SK-N-SH treated with all-trans-retinoic acid at 6 μM for 48 hours (cell line): ENCODE data around the gene GPHN.
A peak's percentile ranks its signal among the peaks of the same experiment; 100 is the strongest.
"Not testable (repeated sequence)": the region's sequence is repeated elsewhere in the genome, so short reads cannot be mapped to it uniquely, and the experiment has no call there.

ENCODE experiments used
- ATAC-seq: fragments of 200-7000 bp; cut with Tn5 transposase; 3 replicates; pipeline ENCODE4 v1.9.1; 2020; ENCODE audit warnings: mild to moderate bottlenecking, moderate library complexity
- ARNTL ChIP-seq: fragments of 450-650 bp; formaldehyde crosslinking; IDR thresholded peaks from 2 replicates; pipeline ENCODE4 v1.5.0; 2020; ENCODE audit warnings: low read depth, mild to moderate bottlenecking, moderate library complexity, borderline replicate concordance
- BACH2 ChIP-seq: fragments of 250-450 bp; sonication (Bioruptor Pico); IDR thresholded peaks from 2 replicates; pipeline ENCODE4 v1.9.0; 2021; ENCODE audit warnings: mild to moderate bottlenecking, borderline replicate concordance
- CSDC2 ChIP-seq: fragments of 250-450 bp; sonication (Bioruptor Pico); IDR thresholded peaks from 2 replicates; pipeline ENCODE4 v1.5.0; 2020; ENCODE audit warnings: mild to moderate bottlenecking, moderate library complexity
- ESRRG ChIP-seq: fragments of 250-450 bp; sonication (Bioruptor Pico); IDR thresholded peaks from 2 replicates; pipeline ENCODE4 v1.6.1; 2021; ENCODE audit warnings: mild to moderate bottlenecking
- GLIS3 ChIP-seq: fragments of 250-450 bp; sonication (Bioruptor Pico); IDR thresholded peaks from 2 replicates; pipeline ENCODE4 v1.5.0; 2020; ENCODE audit warnings: mild to moderate bottlenecking, moderate library complexity
- ISL1 ChIP-seq: fragments of 250-450 bp; sonication (Bioruptor Pico); IDR thresholded peaks from 2 replicates; pipeline ENCODE4 v2.1.2; 2022; ENCODE audit warnings: mild to moderate bottlenecking, moderate library complexity
- OSR1 ChIP-seq: fragments of 250-450 bp; sonication (Bioruptor Pico); IDR thresholded peaks from 2 replicates; pipeline ENCODE4 v1.8.0; 2022; ENCODE audit warnings: moderate library complexity, mild to moderate bottlenecking, inconsistent platforms
- PPARA ChIP-seq: fragments of 250-450 bp; sonication (Bioruptor Pico); IDR thresholded peaks from 2 replicates; pipeline ENCODE4 v1.5.0; 2020; ENCODE audit warnings: mild to moderate bottlenecking, borderline replicate concordance
- RARB ChIP-seq: fragments of 250-450 bp; sonication (Bioruptor Pico); IDR thresholded peaks from 2 replicates; pipeline ENCODE4 v1.8.0; 2021; ENCODE audit warnings: mild to moderate bottlenecking, moderate library complexity
- SNAI2 ChIP-seq: fragments of 250-450 bp; sonication (Bioruptor Pico); IDR thresholded peaks from 2 replicates; pipeline ENCODE4 v1.5.0; 2020; ENCODE audit warnings: mild to moderate bottlenecking, moderate library complexity
- TCF4 ChIP-seq: fragments of 250-450 bp; sonication (Bioruptor Pico); IDR thresholded peaks from 2 replicates; pipeline ENCODE4 v1.8.0; 2021; ENCODE audit warnings: mild to moderate bottlenecking, moderate library complexity, borderline replicate concordance
- TOX ChIP-seq: fragments of 250-450 bp; sonication (Bioruptor Pico); IDR thresholded peaks from 2 replicates; pipeline ENCODE4 v1.8.0; 2021; ENCODE audit warnings: mild to moderate bottlenecking, moderate library complexity, borderline replicate concordance
- ZC3H10 ChIP-seq: fragments of 250-450 bp; sonication (Bioruptor Pico); IDR thresholded peaks from 2 replicates; pipeline ENCODE4 v1.5.1; 2021; ENCODE audit warnings: mild to moderate bottlenecking, moderate library complexity
- ZFP3 ChIP-seq: fragments of 250-450 bp; sonication (Bioruptor Pico); IDR thresholded peaks from 2 replicates; pipeline ENCODE4 v1.5.0; 2020; ENCODE audit warnings: mild to moderate bottlenecking, moderate library complexity
- ZFP30 ChIP-seq: fragments of 450-650 bp; formaldehyde crosslinking; IDR thresholded peaks from 2 replicates; pipeline ENCODE4 v1.5.0; 2022; ENCODE audit warnings: mild to moderate bottlenecking, moderate library complexity
- ZNF565 ChIP-seq: fragments of 450-650 bp; formaldehyde crosslinking; conservative IDR thresholded peaks from 2 replicates; pipeline ENCODE4 v1.5.0; 2020; ENCODE audit warnings: low read depth, mild to moderate bottlenecking, moderate library complexity
- ZNF70 ChIP-seq: fragments of 450-650 bp; formaldehyde crosslinking; IDR thresholded peaks from 2 replicates; pipeline ENCODE4 v1.5.0; 2020; ENCODE audit warnings: mild to moderate bottlenecking, moderate library complexity
- ZNF8 ChIP-seq: fragments of 450-650 bp; formaldehyde crosslinking; IDR thresholded peaks from 2 replicates; pipeline ENCODE4 v1.5.0; 2020; ENCODE audit warnings: mild to moderate bottlenecking, moderate library complexity
- TF ChIP-seq, protein P1 (sequence below): fragments of 250-450 bp; sonication (Bioruptor Pico); IDR thresholded peaks from 2 replicates; pipeline ENCODE4 v1.5.1; 2021; ENCODE audit warnings: mild to moderate bottlenecking, moderate library complexity
- TF ChIP-seq, protein P2 (sequence below): fragments of 250-450 bp; sonication (Bioruptor Pico); IDR thresholded peaks from 2 replicates; pipeline ENCODE4 v1.8.0; 2021; ENCODE audit warnings: low read depth, mild to moderate bottlenecking, moderate library complexity, borderline replicate concordance
- TF ChIP-seq, protein P3 (sequence below): fragments of 250-450 bp; sonication (Bioruptor Pico); IDR thresholded peaks from 2 replicates; pipeline ENCODE4 v1.5.0; 2020; ENCODE audit warnings: mild to moderate bottlenecking, moderate library complexity
- TF ChIP-seq, protein P4 (sequence below): fragments of 250-450 bp; sonication (Bioruptor Pico); IDR thresholded peaks from 2 replicates; pipeline ENCODE4 v1.8.0; 2020; ENCODE audit warnings: mild to moderate bottlenecking, moderate library complexity, borderline replicate concordance
- TF ChIP-seq, protein P5 (sequence below): fragments of 250-450 bp; sonication (Bioruptor Pico); IDR thresholded peaks from 2 replicates; pipeline ENCODE4 v1.5.1; 2020; ENCODE audit warnings: low read depth, mild to moderate bottlenecking, moderate library complexity

Gene GPHN

DNA sequence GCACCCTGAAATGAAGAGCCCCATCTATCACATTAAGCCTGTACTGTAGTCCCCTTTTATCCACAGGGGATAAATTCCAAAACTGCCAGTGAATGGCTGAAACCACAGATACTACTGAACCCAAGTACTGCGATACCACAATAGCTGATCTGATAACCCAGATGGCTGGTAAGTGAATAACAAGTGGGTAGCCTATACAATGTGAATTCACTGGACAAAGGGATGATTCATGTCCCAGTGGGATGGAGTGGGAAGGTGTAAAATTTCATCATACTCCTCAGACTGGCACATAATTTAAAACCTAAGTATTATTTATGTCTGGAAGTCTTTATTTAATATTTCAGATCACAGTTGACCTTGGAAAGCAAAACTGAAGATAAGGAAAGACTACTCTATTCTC is 201.3 kb downstream of the GPHN start:
- peak; percentile 52 for ATAC-seq
- TF ChIP-seq ISL1 (peak; percentile 72), ZNF565 (CRISPR knock-in tag) (no peak), TCF4 (no peak), GLIS3 (CRISPR knock-in tag) (no peak), ESRRG (CRISPR knock-in tag) (no peak)

DNA sequence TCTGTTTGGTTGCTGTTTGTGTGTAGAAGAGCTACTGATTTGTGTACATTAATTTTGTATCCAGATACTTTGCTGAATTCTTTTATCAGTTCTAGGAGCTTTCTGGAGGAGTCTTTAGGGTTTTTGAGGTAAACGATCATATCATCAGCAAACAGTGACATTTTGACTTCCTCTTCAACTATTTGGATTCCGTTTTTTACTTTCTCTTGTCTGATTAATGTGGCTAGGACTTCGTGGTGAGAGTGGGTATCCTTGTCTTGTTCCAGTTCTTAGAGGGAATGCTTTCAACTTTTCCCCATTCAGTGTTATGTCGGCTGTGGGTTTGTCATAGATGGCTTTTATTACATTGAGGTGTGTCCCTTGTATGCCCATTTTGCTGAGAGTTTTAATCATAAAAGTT is 206.3 kb downstream of the GPHN start:
- ATAC-seq = not testable (repeated sequence)

DNA sequence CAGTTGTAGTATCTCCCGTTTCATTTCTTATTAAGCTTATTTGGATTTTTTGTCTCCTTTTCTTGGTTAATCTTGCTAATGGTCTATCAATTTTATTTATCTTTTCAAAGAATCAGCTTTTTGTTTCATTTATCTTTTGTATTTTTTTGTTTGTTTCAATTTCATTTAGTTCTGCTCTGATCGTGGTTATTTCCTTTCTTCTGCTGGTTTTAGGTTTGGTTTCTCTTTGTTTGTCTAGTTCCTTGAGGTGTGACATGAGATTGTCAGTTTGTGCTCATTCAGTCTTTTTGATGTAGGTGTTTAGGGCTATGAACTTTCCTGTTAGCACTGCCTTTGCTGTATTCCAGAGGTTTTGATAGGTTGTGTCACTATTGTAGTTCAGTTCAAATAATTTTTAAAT is 207.4 kb downstream of the GPHN start:
- not testable (repeated sequence) for ATAC-seq

DNA sequence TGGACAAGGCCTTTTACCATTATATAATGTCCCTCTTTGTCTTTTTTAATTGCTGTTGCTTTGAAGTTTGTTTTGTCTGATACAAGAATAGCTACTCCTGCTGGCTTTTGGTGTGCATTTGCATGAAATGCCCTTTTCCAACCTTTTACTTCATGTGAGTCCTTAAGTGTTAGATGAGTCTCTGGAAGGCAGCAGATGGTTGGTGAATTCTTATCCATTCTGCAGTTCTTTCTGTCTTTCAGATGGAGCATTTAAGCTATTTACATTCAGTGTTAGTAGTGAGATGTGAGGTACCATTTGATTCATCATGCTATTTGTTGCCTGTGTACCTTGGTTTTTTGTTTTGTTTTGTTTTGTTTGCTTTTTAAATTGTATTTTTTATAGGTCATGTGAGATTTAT is 208.3 kb downstream of the GPHN start:
- TF ChIP-seq SNAI2 (no peak), CSDC2 (CRISPR knock-in tag) (no peak), ESRRG (CRISPR knock-in tag) (no peak), ZFP30 (CRISPR knock-in tag) (no peak), ZC3H10 (CRISPR knock-in tag) (no peak), BACH2 (CRISPR knock-in tag) (no peak), ZNF70 (CRISPR knock-in tag) (no peak), ARNTL (CRISPR knock-in tag) (no peak), ZFP3 (CRISPR knock-in tag) (no peak), ZNF565 (CRISPR knock-in tag) (no peak), OSR1 (no peak), GLIS3 (CRISPR knock-in tag) (no peak), RARB (CRISPR knock-in tag) (no peak), ZNF8 (CRISPR knock-in tag) (no peak), TCF4 (no peak), PPARA (CRISPR knock-in tag) (no peak)
- TF ChIP-seq, protein P1, sequence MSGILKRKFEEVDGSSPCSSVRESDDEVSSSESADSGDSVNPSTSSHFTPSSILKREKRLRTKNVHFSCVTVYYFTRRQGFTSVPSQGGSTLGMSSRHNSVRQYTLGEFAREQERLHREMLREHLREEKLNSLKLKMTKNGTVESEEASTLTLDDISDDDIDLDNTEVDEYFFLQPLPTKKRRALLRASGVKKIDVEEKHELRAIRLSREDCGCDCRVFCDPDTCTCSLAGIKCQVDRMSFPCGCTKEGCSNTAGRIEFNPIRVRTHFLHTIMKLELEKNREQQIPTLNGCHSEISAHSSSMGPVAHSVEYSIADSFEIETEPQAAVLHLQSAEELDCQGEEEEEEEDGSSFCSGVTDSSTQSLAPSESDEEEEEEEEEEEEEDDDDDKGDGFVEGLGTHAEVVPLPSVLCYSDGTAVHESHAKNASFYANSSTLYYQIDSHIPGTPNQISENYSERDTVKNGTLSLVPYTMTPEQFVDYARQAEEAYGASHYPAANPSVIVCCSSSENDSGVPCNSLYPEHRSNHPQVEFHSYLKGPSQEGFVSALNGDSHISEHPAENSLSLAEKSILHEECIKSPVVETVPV = no peak
- TF ChIP-seq, protein P2, sequence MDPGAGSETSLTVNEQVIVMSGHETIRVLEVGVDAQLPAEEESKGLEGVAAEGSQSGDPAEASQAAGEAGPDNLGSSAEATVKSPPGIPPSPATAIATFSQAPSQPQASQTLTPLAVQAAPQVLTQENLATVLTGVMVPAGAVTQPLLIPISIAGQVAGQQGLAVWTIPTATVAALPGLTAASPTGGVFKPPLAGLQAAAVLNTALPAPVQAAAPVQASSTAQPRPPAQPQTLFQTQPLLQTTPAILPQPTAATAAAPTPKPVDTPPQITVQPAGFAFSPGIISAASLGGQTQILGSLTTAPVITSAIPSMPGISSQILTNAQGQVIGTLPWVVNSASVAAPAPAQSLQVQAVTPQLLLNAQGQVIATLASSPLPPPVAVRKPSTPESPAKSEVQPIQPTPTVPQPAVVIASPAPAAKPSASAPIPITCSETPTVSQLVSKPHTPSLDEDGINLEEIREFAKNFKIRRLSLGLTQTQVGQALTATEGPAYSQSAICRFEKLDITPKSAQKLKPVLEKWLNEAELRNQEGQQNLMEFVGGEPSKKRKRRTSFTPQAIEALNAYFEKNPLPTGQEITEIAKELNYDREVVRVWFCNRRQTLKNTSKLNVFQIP (CRISPR knock-in tag) = no peak
- no peak for ATAC-seq

DNA sequence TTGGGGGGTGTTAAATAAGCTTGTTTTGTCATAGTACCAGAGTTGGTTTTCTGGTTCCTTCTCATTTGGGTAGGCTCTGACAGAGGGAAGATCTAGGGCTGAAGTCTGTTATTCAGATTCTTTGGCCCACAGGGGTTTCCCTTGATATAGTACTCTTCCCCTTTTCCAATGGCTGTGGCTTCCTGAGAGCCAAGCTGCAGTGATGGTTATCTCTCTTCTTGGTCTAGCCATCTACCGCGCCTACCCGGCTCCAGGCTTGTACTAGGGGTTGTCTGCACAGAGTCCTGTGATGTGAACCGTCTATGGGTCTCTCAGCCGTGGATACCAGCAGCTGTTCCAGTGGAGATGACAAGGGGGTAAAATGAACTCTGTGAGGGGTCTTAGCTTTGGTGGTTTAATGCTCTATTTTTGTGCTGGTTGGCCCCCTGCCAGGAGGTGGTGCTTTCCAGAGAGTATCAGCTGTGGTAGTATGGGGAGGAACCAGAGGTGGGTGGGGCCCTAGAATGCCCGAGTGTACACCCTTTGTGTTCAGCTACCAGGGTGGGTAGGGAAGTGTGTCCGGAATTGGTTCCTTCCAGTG is 209.7 kb downstream of the GPHN start:
- ATAC-seq = no peak
- TF ChIP-seq ARNTL (CRISPR knock-in tag) = no peak
- TF ChIP-seq, protein P3, sequence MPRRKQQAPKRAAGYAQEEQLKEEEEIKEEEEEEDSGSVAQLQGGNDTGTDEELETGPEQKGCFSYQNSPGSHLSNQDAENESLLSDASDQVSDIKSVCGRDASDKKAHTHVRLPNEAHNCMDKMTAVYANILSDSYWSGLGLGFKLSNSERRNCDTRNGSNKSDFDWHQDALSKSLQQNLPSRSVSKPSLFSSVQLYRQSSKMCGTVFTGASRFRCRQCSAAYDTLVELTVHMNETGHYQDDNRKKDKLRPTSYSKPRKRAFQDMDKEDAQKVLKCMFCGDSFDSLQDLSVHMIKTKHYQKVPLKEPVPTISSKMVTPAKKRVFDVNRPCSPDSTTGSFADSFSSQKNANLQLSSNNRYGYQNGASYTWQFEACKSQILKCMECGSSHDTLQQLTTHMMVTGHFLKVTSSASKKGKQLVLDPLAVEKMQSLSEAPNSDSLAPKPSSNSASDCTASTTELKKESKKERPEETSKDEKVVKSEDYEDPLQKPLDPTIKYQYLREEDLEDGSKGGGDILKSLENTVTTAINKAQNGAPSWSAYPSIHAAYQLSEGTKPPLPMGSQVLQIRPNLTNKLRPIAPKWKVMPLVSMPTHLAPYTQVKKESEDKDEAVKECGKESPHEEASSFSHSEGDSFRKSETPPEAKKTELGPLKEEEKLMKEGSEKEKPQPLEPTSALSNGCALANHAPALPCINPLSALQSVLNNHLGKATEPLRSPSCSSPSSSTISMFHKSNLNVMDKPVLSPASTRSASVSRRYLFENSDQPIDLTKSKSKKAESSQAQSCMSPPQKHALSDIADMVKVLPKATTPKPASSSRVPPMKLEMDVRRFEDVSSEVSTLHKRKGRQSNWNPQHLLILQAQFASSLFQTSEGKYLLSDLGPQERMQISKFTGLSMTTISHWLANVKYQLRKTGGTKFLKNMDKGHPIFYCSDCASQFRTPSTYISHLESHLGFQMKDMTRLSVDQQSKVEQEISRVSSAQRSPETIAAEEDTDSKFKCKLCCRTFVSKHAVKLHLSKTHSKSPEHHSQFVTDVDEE (CRISPR knock-in tag) = no peak
- TF ChIP-seq ZNF70 (CRISPR knock-in tag) = no peak
- no peak for TF ChIP-seq CSDC2 (CRISPR knock-in tag)
- TF ChIP-seq TOX (CRISPR knock-in tag) = no peak
- TF ChIP-seq ZFP30 (CRISPR knock-in tag) = no peak
- TF ChIP-seq ZC3H10 (CRISPR knock-in tag) = no peak
- TF ChIP-seq ISL1 = no peak
- no peak for TF ChIP-seq BACH2 (CRISPR knock-in tag)
- TF ChIP-seq PPARA (CRISPR knock-in tag) = no peak
- no peak for TF ChIP-seq RARB (CRISPR knock-in tag)
- TF ChIP-seq, protein P4, sequence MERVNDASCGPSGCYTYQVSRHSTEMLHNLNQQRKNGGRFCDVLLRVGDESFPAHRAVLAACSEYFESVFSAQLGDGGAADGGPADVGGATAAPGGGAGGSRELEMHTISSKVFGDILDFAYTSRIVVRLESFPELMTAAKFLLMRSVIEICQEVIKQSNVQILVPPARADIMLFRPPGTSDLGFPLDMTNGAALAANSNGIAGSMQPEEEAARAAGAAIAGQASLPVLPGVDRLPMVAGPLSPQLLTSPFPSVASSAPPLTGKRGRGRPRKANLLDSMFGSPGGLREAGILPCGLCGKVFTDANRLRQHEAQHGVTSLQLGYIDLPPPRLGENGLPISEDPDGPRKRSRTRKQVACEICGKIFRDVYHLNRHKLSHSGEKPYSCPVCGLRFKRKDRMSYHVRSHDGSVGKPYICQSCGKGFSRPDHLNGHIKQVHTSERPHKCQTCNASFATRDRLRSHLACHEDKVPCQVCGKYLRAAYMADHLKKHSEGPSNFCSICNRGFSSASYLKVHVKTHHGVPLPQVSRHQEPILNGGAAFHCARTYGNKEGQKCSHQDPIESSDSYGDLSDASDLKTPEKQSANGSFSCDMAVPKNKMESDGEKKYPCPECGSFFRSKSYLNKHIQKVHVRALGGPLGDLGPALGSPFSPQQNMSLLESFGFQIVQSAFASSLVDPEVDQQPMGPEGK (CRISPR knock-in tag) = no peak
- no peak for TF ChIP-seq ESRRG (CRISPR knock-in tag)
- no peak for TF ChIP-seq SNAI2
- no peak for TF ChIP-seq ZNF565 (CRISPR knock-in tag)
- TF ChIP-seq, protein P5, sequence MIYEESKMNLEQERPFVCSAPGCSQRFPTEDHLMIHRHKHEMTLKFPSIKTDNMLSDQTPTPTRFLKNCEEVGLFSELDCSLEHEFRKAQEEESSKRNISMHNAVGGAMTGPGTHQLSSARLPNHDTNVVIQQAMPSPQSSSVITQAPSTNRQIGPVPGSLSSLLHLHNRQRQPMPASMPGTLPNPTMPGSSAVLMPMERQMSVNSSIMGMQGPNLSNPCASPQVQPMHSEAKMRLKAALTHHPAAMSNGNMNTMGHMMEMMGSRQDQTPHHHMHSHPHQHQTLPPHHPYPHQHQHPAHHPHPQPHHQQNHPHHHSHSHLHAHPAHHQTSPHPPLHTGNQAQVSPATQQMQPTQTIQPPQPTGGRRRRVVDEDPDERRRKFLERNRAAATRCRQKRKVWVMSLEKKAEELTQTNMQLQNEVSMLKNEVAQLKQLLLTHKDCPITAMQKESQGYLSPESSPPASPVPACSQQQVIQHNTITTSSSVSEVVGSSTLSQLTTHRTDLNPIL = no peak
